HG03439 (cell line): ENCODE data around the gene SPG7.

Experiments
- ATAC-seq: cut with Tn5 transposase; IDR thresholded peaks from one replicate; pipeline ENCODE4 v1.9.1; 2021; ENCODE audit warnings: mild to moderate bottlenecking, moderate library complexity; ENCODE audit not compliant: unreplicated experiment

Gene SPG7

DNA sequence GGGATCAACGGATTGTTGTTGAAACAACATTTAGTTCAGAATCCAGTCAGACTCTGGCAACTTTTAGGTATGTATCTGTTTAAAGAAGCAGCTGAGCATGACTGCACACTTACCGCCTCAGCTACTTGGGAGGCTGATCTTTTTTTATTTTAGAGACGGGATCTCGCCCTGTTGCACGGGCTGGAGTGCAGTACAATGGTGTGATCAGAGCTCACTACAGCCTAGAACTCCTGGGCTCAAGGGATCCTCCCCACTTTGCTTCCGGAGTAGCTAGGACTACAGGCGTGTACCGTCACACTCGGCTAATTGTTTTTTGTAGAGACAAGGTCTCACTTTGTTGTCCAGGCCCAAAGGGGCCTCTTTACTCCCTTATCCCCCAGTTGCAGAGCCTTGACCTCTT, 2.3 kb downstream of the SPG7 start:
- no peak for ATAC-seq

DNA sequence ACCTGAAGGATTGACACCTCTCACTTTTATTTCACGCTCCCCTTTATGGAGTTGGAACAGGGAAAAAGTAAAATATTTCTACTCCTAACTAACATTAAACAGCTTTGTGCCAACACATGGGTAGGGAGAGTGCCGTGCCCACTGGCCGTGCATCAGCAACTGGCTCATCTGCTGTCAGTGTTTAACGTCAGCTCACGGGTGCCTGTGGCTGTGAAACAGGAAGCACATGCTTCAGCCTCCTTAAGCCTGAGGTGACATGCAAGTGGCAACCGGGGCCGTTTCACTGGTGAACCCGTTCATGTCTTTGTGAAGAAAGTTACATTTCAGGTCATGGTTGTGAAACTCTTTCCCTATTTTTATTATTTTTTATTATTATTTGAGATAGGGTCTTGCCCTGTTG, 3.2 kb downstream of the SPG7 start:
- ATAC-seq, result no peak

DNA sequence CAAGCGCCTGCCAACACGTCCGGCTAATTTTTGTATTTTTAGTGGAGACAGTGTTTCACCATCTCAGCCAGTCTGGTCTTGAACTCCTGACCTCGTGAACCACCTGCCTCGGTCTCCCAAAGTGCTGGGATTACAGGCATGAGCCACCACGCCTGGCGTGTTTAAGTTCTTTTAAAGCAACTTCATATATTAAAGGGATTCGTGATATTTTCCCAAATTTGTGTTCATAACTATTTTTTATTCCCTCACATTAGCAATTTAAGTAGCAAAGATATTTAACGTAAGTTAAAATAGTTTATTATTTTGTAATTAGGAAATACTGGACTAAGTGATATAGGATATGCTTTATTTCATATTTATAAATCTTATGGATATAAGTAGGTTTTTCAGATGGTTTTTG, 4.2 kb downstream of the SPG7 start:
- no peak for ATAC-seq

DNA sequence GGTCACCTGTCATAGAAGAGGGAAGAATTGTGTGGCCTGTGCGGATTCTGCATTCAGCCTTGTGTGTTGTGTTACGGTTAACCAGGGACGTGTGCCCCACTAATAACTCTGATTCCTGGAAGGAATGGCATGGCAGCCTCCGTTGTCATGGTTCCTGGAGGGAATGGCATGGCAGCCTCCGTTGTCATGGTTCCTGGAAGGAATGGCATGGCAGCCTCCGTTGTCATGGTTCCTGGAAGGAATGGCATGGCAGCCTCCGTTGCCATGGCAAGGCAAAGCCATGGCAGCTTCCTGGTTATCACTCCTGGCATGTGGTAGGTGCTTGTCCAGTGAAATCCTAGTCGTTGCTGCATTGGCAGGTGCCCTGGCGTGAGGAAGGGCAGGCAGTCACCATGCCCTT, 8.9 kb downstream of the SPG7 start:
- ATAC-seq, result no peak

DNA sequence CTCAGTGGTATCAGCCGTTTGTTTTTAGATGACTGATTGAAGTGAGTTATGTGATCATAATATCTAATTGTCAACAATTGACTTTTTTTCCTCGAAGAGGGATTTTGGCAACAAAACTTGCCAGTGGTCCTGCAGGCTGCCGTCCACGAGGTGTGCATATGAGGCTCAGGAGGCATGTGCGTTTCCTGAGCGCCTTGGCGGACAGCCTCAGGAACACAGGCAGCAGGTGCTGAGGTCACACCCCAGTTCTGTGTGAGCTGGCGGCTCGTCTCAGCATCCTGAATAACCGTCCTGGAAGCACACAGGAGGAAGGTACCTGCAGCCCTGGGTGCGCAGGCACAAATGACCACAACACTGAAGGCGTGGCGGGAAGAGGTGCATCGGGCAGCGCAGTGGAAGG, 11.7 kb downstream of the SPG7 start:
- no peak for ATAC-seq

DNA sequence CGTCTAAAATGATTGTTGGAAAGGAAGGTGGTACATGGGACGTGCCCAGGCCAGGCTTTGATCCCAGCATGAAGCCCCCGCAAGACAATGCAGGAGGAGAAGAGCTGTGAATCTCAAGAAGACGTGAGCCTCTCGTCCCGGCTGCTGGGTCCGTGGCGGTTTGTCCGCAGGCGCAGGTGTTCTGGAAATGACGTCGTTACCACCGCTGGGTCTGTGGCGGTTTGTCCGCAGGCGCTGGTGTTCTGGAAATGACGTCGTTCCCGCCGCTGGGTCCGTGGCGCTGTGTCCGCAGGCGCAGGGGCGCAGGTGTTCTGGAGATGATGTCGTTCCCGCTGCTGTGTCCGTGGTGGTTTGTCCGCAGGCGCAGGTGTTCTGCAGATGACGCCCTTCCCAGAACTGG, 14.1 kb downstream of the SPG7 start:
- ATAC-seq, result no peak

DNA sequence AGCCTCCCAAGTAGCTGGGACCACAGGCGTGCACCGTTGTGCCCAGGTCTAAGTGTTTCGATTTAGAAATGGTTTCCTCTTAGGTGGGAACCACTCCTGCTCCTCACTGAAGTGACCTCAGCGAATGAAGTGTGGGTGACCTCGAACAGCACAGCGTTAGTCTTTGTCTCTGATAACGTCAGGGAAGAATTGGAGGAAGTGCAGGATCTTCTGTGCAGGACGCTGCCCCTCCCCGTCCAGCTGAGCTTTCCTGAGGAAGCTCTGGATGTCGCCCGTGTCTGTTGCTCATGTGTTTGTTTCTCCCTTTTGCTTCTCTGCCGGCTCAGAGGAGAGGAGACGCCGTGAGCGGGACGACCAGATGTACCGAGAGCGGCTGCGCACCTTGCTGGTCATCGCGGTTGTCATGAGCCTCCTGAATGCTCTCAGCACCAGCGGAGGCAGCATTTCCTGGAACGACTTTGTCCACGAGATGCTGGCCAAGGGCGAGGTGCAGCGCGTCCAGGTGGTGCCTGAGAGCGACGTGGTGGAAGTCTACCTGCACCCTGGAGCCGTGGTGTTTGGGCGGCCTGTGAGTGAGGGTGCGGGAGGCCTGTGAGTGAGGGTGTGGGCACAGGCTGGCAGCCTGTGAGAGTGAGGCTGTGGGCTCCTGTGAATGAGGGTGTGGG, 15.6 kb downstream of the SPG7 start:
- no peak for ATAC-seq

DNA sequence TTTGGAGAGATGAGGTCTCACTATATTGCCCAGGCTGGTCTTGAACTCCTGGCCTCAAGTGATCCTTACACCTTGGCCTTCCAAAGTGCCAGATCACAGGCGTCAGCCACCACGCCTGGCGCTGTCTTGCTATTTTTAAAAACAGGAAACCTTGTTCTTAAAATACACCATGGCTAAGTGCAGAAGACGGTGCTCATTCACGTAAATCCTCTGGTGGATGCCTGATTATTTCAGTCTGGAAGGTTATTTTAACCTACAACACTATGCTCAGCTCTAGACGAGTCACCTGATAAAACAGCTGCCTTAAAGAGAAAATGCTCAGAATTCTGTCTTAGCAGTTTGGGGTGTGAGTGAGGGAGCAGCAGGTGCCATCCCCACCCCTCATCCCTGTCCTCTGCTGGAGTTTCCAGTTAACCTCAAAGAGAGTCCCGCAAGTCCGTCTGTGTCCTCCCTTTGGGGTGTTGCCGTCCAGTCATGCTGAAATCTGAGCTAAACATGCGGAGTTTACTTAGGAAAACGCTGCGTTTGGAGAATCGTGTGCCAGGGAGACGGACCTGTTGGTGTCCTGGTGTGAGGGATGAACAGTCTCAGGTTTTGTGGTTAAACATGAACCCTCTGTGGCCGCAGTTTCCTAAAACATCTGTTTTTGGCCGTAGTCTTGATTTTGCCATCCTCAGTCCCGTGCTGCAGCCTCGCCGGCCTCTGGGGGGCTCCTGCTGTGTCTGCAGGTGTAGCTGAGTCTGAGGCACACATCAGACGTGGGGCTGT, 17.1 kb downstream of the SPG7 start:
- no peak for ATAC-seq

DNA sequence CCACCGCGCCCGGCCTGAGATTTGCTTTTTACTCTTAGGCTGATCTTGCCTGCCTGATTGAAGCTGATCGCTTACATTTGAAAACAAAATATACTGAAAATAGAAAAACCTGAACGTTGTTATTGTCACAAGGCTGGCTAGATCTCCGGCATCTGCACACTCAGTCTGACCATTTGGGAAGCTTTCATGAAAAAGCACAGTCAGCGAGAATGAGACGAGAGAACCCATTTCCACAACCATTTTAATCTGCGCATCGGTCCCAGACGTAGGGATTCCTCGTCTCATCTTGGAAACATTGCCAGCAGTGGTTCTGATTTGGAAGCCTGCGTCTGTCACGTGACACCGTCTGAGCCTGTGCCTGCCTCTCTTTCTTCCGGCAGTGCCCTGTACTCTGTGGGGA, 20.9 kb downstream of the SPG7 start:
- ATAC-seq, result no peak

DNA sequence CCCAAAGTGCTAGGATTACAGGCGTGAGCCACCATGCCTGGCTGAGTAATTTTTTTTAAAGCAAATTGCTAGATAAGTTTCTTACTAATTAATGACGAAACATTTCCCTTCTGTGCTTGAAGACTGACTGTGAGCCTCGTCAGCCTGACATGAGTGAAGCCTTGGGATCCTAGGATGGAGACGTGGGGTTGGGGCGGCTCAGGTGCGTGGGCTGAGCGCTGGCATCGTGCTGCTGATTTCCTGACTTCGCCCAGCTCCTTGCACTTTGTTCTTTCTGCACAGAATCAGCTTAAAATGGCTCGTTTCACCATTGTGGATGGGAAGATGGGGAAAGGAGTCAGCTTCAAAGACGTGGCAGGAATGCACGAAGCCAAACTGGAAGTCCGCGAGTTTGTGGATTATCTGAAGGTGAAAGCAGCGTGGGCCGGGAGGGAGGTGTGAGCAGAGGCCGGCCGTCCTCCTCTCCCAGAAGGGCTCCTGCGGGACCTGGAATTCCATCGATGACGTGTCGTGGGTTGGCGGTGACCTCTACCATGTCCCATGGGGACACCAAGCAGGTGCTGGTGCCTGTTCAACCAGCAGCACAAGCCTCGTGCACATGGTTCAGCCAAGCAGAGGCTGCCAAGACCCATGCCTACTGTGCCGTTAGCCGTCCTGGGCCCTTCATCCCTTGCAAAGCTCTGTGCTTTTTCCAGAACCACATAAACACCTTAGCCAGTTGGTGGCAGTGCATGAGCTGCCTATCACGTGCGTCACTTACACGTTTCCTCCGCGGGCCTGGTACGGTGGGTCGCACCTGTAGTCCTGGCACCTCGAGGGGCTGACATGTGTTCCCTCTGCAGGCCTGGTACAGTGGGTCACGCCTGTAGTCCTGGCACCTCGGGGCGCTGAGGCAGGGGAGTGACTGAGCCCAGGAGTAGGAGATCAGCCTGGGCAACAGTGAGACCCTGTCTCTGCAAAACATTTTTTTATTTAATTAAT, 22.5 kb downstream of the SPG7 start:
- ATAC-seq, result no peak

DNA sequence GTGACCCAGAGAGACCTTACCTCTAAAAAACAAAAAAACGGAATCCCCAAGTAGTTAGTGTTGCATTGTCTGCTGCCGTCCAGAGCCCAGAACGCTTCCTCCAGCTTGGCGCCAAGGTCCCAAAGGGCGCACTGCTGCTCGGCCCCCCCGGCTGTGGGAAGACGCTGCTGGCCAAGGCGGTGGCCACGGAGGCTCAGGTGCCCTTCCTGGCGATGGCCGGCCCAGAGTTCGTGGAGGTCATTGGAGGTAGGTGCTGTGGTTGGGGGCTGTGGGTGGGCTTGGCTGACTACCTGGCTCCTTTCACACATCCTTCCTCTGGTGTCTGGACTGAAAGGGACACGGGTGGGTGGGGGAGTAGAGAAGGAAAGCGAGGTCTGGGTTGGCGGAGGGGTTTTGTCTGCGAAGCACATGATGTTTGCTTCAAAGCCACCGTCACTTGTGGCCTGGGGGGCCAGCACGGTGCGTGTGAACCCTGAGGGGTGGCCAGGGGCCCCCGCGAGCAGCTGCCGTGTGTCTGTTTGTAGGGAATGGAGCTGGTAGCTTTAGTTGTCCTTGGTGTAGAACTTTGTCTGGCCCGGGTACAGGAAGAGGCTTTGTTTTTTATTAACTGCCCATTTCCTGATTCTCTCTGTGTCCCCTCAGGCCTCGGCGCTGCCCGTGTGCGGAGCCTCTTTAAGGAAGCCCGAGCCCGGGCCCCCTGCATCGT, 23.8 kb downstream of the SPG7 start:
- ATAC-seq, result no peak

DNA sequence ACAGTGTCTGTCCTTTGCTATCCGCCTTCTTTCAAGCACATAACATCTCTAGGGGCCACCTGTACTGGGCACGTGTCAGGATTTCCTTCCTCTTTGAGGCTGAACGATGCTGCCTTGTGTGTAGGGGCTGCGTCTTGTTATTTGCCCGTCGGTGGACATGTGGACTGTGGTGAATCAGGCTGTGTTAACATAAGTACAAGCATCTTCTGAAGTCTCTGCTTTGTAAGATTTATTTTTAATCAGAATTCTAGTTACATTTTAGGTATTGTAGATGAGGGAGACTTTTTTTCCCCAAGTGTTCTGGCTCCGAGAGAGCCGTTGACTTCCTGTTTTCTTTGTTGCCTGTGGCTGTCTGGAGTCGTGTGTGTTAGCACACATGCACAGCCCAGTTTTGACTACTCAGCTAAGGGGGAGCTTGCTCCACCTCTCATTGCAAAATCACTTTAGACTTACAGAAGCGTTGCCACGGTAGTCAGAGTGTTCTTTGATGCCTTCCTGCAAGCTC, 26.1 kb downstream of the SPG7 start:
- ATAC-seq, result no peak

DNA sequence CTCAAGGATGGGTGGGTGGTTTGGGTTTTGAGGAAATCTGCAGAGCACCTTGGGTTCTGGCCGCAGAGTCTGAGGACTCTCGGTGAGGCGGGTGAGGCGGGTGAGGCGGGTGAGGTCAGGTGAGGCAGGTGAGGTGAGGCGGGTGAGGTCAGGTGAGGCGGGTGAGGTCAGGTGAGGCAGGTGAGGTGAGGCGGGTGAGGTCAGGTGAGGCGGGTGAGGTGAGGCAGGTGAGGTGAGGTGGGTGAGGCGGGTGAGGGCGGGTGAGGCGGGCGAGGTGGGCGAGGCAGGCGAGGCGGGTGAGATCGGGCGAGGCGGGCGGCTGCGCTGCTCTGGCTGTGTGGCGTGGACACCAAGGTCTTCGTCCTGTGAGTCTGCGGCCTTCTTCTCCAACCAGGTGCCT, 28.2 kb downstream of the SPG7 start:
- no peak for ATAC-seq

DNA sequence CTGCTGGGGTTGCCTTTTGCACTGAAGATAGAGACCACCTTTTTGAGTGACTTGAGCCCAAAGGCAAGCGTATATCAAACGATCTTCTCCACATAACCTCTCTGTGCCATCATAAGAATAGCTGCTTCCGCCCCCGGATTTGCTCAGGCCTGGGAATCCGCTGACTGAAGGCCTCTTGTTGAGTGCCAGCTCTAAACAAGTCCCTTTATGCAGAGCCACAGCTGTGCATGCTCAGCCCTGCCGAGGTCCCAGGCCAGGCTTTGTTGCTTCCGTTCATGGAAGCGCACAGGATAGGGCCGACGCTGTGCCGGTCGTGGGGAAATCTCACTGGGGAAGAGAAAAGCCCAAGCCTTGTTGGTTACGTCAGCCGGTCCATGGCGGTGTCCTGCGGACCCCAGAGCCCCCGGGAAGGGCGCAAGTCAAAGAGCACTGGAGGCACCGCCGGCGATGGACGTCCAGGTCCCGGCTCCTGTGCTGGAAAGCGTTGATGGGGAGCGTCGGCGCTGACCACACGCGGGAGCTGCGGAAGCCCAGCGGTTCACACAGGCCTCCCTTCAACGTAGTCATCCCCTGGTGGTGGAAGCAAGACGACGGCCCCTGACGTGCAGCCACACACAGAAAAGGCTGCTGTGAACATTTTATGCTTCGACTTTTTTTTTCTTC, 28.8 kb downstream of the SPG7 start:
- no peak for ATAC-seq

DNA sequence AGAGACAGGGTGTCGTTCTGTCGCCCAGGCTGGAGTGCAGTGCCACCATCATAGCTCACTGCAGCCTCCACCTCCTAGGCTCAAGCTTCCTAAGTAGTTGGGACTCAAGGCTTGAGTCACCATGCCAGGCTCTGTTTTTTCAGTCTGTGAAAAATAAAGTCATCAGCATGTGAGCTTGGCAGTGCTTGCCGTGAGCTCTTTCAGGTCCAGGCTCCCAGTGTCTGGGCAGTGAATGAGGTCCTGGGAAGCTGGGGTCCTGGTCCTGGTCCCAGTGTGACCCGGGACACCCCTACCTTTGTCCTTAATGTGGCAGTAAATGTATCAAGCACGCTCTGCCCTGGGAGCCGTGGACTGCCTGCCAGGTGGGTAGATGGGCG, 29.3 kb downstream of the SPG7 start:
- ATAC-seq, result no peak

DNA sequence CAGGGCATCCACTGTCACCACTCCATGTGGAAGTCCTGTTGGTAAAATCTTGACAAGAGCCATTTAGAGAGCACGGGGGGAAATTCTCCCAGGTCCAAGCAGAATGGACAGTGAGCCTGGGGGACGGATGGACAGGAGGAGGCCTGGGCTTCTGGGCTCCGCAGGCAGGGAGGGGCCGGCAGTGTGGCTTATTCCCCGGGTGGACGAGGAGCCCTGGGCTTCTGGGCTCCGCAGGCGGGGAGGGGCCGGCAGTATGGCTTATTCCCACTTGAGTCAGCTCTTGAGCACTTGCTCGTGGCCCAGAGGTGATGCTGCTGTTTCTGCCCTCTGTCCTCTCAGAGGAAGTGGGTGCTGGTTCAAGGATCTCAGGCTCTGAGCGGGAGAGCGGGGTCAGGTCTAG, 30.1 kb downstream of the SPG7 start:
- ATAC-seq, result no peak

DNA sequence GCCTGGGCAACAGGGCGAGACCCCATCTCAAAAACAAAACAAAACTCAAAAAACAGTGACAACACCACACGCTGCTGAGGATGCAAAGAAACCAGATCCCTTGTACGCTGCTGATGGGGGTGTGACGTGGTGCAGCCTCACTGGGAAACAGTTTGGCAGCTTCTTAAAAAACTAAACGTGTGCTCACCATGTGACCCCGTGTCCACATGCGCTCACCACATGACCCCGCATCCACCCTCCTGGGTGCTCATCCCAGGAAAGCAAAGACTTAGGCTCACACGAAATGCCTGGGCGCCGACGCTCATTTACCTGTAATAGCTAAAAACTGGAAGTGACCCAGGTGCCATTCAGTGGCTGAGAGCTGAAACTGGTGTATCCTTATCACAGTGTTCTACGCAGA, 32.4 kb downstream of the SPG7 start:
- ATAC-seq, result no peak

DNA sequence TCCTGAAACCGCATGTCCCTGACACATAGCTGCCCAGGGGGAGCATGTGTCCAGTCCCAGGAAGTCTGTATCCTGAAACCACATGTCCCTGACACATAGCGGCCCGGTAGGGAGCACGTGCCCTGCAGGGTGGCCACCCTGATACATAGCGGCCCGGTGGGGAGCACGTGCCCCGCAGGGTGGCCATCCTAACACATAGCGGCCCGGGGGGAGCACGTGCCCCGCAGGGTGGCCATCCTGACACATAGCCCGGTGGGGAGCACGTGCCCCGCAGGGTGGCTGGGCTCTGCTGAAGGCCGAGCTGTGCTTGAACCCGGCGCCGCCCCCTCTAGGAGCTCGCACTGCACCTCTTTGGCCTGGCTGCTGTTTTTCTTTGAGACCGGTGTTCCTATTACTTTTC, 33.6 kb downstream of the SPG7 start:
- ATAC-seq, result no peak

DNA sequence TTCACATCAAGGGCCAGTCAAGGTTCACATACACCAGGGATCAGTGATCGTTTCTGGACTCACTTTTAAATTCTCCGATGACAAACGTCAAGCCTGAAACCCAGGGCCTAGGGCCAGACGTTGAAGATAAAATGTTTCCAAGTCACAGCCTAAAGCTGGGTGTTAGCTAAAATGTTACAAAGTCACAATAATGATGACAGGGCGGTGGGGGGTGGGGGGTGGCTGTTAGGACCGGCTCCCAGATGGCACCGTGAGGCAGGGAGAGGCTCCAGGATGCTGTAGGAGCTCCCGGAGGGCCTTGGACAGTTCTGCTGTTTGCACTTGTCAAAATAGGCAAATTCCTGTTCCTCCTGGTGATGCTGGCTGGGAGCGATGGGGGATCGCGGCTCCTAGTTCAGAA, 35.9 kb downstream of the SPG7 start:
- no peak for ATAC-seq

DNA sequence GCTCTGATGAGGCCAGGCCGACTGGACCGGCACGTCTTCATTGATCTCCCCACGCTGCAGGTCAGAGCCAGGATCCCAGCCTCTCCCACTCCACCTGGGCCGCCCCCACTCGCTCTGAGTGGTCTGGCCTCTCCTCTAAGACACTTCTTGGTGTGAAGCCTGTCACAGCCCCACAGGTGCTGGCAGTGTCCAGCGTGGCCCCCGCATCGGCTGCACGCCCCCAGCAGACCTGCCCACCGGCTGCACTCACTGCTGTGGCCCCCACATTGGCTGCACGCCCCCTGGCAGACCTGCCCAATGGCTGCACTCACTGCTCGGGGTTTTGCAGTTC, 36.5 kb downstream of the SPG7 start:
- no peak for ATAC-seq
